Stimulated activated CD8-positive, alpha-beta memory T cell treated with anti-CD3 and anti-CD28 coated beads, Interleukin-12 subunit alpha, Interleukin-12 subunit beta, amount 100 ng/mL, for 4 hours (primary cell): ENCODE results near the gene KIF25.
"Not testable (repeated sequence)": the region's sequence is repeated elsewhere in the genome, so short reads cannot be mapped to it uniquely, and the experiment has no call there.

Experiments
- DNase-seq: peaks from one replicate; pipeline ENCODE4 v3.0.0-alpha.2; 2020; ENCODE audit warnings: low read depth

The KIF25 gene

DNA sequence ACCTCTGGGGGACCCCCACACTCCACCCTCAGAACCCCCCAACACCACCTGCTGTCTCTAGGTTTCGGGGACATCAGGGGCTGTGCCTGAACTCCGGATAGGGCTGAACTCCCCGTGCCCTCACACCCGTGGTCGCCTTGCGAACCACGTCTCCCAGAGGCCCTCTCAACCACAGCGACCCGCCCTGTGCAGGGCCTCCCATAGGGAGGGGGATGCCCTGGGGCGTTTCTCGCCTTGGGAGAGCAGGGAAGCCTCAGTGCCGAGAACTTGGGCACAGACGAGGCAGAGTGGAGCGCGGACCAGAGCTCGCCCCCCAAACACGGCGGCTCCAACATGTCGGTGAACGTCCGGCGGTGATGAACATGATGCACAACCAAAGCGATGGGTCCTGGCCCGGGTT lies 74.8 kb downstream of the KIF25 start:
- no peak for DNase-seq

DNA sequence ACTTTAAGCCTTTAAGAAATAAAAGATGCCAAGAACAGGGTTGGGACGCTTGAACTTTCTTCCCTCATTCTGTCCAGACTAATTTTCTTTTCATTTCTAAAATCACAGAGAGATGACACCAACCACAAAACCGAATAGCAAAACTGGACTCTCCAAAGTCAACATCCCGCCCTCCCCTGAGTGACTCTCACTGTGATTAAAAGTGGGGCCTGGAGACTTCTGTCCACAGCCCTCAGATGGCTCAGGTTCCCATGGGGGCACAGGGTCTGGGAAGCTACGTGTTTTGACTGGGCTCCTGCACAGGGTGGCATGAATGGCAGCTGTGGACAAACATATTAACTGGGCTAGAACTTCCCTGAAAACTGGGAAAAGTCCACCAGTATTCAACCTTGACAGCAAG lies 75.3 kb downstream of the KIF25 start:
- DNase-seq: no peak

- no peak for DNase-seq
Observed at GRCh38 chr6:168073937-168074730, 76.7 kb downstream of the KIF25 start.

DNA sequence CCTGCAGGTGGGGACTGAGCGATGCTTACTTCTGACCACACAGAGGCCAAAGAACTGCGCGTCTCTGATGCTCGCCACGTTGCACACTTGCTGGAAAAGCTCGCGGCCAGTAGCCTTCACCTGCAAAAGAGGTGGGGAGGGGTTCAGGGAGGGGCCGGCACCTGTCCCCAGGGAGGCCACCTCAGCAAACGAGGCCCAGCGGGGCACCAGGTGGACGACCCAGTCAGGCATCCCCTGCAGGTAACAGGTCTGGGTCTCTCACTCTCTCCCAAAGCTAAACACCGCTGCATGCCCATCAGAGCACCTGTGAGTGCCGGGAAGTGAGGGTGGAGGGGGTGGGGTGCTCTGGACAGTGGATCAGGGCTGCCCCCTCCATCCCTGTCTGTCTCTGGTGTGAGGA lies 77.7 kb downstream of the KIF25 start:
- DNase-seq: no peak

- no peak for DNase-seq
Observed at GRCh38 chr6:168075787-168076202, 78.3 kb downstream of the KIF25 start.

DNA sequence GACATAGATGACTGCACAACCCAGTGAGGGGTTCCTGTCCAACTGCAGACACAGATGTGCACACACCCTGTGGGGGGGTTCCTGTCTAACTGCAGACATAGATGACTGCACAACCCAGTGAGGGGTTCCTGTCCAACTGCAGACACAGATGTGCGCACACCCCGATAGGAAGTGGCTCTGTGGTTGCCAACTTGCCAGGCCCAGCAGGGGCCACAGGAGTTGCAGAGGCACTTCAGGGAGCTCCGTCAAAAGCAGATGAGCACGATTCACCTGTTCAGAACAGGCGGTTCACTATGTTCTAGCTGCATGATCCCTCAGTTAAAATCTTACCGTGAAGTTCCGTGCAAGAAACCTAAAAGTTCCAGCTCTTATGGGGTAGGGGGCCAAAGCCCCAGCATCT lies 79.9 kb downstream of the KIF25 start:
- DNase-seq: not testable (repeated sequence)

DNA sequence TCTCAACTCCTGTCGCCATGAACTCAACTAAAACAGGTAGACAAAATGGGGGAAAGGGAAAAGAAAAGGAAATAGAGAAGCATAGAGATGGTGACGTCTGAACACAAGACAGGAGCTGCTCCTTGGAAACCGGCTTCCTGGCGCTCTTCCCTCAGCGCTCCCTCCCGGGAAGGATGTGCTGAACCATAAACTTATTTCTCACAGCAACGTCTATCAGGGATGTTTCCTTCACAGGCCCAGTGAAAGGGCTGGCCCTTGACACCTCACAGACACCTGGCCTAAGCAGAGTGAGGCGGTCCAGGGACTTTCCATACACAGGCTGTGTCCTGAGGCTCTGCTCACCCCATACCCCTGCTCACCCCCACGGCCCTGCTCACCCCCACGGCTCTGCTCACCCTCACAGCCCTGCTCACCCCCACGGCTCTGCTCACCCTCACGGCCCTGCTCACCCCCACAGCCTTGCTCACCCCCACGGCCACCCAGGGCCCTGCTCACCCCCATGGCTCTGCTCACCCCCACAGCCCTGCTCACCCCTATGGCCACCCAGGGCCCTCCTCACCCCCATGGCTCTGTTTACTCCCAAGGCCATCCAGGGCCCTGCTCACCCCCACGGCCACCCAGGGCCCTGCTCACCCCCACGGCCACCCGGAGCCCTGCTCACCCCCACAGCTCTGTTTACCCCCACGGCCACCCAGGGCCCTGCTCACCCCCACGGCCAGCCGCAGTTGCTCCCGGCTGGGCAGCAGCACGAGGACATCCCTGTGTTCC lies 80.9 kb downstream of the KIF25 start:
- DNase-seq: no peak

DNA sequence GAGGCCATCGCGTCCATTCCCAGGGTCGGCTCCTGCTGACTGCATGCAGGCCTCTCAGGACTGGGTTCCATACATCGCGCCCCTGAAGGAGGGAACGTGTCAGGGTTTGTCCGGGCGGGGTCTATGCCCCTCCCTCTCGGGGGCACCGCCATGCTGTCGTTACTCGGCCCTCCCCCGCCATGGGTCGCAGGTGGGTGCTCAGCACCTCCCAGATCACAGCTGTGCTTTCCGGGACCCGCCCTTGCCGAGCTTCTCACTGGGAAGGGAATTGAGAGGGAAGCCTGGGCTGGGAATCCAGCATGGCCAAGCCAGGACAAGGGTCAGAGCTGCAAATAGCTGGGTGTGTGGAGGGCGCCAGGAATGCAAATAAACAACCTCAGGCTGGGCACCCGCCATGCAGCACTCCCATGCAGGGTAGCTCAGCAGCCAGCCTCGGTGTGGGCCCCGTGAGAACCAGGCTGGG lies 81.5 kb downstream of the KIF25 start, which contains the start of gene FRMD1:
Gene FRMD1 (minus strand): TSS at position 270 of the 463 bp plus-strand sequence. CDS start 118 bp downstream, at position 152.
- DNase-seq: no peak

GRCh38 chr6:168080393-168081077 lies 83.1 kb downstream of the KIF25 start:
- no peak for DNase-seq

- no peak for DNase-seq
Observed at GRCh38 chr6:168081858-168082546, 84.5 kb downstream of the KIF25 start.

DNA sequence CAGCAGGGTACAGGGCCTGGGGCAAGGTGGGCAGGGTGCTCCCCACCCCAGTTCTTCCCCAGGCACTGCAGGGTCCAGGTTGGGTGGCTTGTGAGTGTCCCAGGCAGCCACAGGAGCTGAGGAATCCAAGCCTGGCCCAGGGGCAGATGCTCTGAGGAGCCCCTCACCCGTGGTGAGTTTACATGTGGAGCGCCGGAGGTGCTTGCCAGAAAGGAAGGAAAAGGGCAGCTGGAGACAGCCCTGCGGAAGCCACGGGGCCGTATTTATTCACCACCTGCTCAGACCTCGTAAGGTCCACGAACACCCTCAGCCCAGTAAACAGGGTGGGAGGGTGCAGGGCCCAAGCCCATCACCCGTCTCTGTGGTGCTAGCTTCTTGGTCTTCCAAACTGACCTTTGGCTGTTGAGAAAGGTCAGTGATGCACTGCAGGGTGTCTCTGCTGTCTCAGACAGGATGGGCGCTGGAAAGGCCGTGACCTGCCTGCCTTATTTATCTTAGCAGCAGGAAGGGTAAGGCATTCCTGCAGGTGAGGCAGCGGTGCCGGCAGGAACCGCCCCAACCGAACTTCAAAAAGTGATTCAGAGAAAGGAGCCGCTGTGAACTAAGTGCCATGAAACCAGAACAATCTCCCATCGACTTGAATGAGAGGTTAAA lies 85.5 kb downstream of the KIF25 start:
- DNase-seq: no peak

GRCh38 chr6:168083514-168083885 lies 86.0 kb downstream of the KIF25 start:
- no peak for DNase-seq

DNA sequence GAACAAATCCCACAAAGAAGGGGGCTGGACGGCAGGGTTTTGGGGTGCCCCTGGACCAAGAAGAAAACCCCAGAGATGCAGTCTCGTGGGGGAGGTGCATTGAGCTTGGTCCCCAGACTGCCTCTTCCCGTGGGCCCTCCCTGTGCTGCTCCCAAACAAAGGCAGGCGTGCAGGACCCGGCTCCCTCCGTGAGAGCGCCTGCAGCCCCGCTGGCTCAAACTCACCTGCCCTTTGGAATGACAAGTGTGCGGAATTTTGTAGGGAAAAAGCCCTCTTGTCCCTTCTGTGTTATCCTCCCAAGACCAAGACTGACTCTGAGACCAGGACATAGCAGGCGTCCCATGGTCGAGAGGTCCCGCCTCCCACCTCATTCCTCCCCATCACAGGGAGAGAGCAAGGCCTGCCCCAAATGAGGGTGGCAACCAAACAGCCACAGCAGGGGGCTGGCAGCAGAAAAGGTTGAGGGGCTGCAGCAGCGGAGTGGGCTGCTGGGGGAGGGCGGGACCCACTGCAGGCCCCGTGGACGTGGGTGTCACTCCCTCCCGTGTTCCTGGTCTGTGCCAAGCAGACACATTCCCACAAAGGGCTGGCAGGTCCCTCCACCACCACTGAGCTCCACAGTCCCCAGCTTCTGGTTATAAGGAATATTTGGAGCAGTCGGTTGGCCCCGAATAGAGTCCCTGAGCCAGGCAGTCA lies 87.1 kb downstream of the KIF25 start:
- DNase-seq: no peak

GRCh38 chr6:168086066-168086465 lies 88.6 kb downstream of the KIF25 start:
- DNase-seq: no peak

DNA sequence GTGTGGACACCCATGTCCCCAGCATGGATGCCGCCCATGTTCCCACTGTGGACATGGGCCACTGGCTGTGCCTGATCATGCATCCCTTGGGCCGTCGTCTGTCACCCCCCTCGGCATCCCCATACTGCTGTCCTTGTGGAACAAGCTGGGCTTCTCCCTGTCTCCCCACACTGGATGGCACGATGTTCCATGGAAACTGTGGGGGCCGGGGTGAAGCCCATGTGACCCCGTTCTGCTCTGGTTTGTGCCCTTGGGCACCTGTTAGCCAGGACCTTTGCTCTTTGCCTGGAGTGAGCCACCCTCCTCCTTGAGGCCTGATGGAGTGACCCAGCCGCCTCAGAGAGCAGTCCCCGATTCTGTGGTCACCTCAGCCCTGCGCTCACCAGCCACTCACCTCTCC lies 89.1 kb downstream of the KIF25 start:
- DNase-seq: no peak

DNA sequence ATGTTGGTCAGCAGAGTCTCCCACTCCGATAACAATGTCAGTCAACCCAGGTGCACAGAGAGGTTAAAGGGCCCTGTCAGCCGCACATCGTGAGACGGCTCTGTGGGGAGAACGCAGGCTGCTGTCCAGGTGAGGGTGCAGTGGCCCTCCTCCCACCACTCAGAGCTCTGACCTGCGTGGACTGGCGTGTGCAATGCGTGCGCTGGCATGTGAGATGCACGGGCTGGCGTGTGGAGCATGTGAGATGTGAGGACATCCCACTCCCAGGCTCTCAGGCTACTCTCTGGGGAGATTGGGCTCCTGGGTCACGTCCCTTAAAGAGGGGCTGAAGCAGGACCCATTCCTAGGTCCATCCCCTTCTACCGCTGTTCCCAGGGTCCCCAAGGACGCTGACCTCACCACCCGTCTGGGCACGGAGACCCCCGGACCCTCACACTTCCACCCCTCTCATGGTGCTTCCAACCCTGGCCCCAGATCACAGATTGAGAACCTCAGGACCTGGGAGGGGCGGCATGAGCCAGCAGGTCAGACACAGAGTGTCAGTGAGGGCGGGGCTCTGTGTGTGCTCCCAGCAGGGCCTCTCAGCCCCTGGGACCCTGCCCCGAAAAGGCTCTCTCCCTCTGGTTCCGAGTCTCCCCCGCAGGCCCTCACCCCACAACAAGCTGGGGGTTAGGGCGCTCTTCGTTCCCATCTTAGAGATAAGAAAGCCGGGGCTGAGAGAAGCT lies 90.1 kb downstream of the KIF25 start:
- DNase-seq: no peak

DNA sequence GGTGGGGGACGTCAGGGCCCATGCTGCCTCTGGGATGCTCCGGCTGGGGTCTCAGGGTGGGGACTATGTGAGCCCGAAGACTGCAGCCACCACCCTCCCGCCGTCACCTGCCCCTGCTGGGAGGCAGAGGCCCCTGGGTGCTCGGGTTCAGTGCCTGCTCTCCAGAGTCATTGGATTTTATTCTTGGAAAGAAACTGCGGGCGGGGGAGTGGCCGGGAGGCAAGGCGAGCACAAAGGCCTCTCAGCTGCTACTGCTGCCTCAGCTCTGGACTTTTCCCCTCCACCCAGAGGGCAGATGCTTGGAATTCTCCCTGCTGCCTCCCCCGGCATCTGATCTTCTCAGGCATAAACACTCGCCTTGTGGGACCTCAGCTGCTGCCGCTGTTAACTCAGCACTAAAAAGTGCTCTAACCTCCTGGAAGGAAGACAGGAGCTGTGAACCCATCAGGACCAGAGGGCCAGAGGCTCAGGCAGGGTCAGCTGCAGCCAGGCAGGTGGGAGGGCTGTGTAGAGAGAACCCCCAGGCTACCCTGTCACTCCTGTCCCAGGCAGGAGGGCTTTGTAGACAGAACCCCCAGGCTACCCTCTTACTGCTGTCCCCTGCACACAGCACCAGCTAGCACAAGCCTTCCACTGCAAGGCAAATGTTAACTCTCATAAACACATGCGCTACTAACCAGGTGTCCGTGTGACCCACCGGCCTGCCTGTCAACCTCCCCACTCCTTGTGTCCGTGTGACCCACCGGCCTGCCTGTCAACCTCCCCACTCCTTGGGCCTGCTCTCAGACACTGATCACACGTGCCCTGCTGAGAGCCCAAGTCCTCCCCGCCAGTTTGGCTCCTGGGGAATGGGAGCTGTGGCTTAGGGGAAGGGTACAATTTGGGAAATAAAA lies 90.9 kb downstream of the KIF25 start:
- DNase-seq: no peak

DNA sequence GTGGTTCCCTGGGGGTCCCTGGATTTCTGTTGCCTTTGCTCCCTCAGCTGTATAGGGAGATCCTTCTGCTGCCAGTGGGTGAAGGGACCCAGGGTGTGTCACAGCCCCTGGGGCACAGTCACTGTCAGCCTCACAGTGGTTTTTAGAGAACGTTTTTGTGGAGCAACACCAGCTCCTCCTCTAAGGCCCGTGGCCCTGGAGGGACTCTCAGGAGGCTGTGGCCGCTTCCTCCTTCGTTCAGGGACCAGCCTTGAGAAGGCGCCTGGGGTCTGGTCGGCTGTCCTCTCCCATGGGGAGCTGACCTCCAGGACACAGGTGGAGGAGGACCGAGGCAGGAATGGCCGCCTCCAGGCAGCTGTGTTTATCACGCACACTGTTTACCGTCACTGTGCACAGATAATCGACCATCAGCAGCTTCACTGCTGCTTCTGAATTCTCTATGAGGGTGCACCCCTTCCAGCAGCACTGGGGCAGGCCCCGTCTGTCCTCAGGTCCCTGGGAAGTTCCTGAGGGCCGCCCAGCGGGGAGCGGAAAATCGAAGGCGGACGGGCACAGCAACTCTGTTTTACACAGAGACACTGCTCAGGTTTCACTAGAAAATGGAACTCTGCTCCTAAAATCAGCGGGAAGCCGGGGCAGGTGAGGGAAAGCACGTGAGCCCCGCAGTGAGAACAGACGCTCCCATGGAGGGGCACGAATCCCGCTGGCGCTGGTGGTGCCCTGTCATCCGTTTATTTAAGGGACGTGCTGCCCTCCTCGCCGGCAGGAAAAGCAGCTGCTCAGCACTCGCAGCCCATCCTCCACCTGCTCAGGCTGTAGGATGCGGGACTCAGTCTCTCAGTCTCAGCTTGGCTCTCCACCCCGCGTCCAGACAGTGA lies 92.0 kb downstream of the KIF25 start:
- no peak for DNase-seq
